Loucy (cell line): Measurements from ENCODE around the gene EPB41L2.

Source experiments
- EZH2phosphoT487 ChIP-seq: fragments of 200-600 bp; IDR thresholded peaks from 2 replicates; pipeline ENCODE4 v1.6.1; 2018; ENCODE audit warnings: antibody characterized with exemption, mild to moderate bottlenecking, moderate library complexity, borderline replicate concordance
- TF ChIP-seq, protein P1 (sequence below): fragments of 200-600 bp; sonication (generic); conservative IDR thresholded peaks from 2 replicates; pipeline ENCODE4 v1.5.1; 2014; ENCODE audit warnings: mild to moderate bottlenecking, antibody characterized with exemption, low read length

DNA sequence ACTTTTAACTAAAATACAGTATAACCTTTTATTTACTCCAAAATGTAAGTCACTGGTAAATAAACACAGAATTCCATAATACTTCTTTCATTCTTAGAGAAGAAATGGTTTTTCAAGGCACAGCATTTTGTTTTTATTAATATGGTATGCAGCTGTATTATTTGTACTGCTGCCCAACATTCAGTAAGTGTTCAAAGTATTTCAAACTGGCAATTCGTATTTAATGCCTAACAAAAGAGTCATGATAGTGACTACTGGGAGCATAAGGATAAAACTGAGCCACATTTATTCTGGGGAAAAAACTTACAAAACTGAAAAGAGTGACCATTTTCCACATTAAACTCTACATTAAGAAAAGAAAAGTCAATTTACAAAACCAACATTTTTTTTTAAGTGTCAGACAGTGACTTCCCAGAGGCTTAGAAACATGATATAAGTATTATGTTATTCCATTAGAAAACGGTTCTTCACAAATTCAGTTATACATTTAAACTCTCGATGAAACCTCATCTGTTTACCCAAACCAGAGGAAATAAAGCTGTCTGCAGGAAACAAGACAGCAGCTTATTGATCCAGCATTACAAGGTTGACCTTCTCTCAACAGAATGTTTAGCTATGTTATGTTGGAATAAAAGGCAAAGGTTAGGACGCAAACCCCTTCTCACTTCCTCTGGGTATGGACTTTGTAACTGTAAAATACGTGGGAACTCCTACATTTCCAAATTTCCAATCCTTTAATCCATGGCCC is 24.3 kb downstream of the EPB41L2 start:
- TF ChIP-seq, protein P1, sequence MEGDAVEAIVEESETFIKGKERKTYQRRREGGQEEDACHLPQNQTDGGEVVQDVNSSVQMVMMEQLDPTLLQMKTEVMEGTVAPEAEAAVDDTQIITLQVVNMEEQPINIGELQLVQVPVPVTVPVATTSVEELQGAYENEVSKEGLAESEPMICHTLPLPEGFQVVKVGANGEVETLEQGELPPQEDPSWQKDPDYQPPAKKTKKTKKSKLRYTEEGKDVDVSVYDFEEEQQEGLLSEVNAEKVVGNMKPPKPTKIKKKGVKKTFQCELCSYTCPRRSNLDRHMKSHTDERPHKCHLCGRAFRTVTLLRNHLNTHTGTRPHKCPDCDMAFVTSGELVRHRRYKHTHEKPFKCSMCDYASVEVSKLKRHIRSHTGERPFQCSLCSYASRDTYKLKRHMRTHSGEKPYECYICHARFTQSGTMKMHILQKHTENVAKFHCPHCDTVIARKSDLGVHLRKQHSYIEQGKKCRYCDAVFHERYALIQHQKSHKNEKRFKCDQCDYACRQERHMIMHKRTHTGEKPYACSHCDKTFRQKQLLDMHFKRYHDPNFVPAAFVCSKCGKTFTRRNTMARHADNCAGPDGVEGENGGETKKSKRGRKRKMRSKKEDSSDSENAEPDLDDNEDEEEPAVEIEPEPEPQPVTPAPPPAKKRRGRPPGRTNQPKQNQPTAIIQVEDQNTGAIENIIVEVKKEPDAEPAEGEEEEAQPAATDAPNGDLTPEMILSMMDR, result no peak
- TF ChIP-seq EZH2phosphoT487, result no peak
